AG10803 (cell line): Measurements from ENCODE around the gene HPN.
"Not testable (repeated sequence)": the region's sequence is repeated elsewhere in the genome, so short reads cannot be mapped to it uniquely, and the experiment has no call there.

ENCODE experiments used
- DNase-seq: peaks from one replicate; pipeline ENCODE4 v3.0.0; 2010; ENCODE audit warnings: low read depth
- H3K4me3 ChIP-seq: 2 replicates; pipeline ENCODE4 v1.5.1; 2011; ENCODE audit warnings: mild to moderate bottlenecking, low read length, control low read depth
- CTCF ChIP-seq: conservative IDR thresholded peaks from 2 replicates; pipeline ENCODE4 v1.5.1; 2011; ENCODE audit warnings: mild to moderate bottlenecking, low read length, control low read depth, inconsistent platforms

HPN gene

GRCh38 chr19:35098413-35099049 lies 57.0 kb downstream of the HPN start:
- no peak overlapping the region for H3K4me3 ChIP-seq
- TF ChIP-seq CTCF, result no peak
- no peak for DNase-seq

- H3K4me3 ChIP-seq, result no peak overlapping the region
- TF ChIP-seq CTCF, result no peak
- no peak for DNase-seq
These were observed 57.8 kb downstream of the HPN start for GRCh38 chr19:35099155-35099896.

- H3K4me3 ChIP-seq, result no peak overlapping the region
- no peak for TF ChIP-seq CTCF
- no peak for DNase-seq
These were observed 58.4 kb downstream of the HPN start for GRCh38 chr19:35099897-35100275.

GRCh38 chr19:35100588-35101533 lies 59.3 kb downstream of the HPN start:
- no peak for DNase-seq
- TF ChIP-seq CTCF, result no peak
- no peak overlapping the region for H3K4me3 ChIP-seq

- not testable (repeated sequence) for DNase-seq, H3K4me3 ChIP-seq
These were observed 60.4 kb downstream of the HPN start for GRCh38 chr19:35101949-35102348.

- H3K4me3 ChIP-seq, DNase-seq: not testable (repeated sequence)
These were observed 62.1 kb downstream of the HPN start for GRCh38 chr19:35103614-35104013.

GRCh38 chr19:35104361-35104760 lies 62.8 kb downstream of the HPN start:
- no peak overlapping the region for H3K4me3 ChIP-seq
- DNase-seq, result no peak
- TF ChIP-seq CTCF, result no peak

- no peak for DNase-seq
- TF ChIP-seq CTCF, result no peak
- no peak overlapping the region for H3K4me3 ChIP-seq
These were observed 63.5 kb downstream of the HPN start for GRCh38 chr19:35105047-35105410.
